ENCODE results near the gene NFIA.
"Not testable (repeated sequence)": the region's sequence is repeated elsewhere in the genome, so short reads cannot be mapped to it uniquely, and the experiment has no call there.

NFIA gene

DNA sequence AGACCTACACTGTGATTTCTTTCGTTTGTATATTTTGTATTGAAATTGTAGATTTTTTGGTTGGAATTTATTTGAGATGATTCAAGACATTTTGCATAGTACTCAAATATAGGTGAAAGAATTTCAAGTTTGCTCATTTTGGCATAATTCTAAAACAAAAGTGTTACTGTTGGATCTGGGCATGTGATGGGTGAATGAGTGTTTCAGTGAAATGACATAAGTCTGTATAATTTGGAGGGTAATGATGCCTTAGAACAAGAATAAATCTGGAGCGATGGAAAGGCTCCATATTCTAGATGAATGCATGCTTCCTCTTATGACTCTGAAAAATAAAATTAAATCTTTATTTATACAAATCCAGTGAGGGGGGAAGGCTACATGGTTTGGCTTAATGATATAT, 41.0 kb downstream of the NFIA start:
- WGBS: 92% methylated on average over 2 of the region's 2 CpGs
- H3K36me3 ChIP-seq (ENCODE audit: insufficient read depth, low read length): no peaks in the 10 kb centered on the region

DNA sequence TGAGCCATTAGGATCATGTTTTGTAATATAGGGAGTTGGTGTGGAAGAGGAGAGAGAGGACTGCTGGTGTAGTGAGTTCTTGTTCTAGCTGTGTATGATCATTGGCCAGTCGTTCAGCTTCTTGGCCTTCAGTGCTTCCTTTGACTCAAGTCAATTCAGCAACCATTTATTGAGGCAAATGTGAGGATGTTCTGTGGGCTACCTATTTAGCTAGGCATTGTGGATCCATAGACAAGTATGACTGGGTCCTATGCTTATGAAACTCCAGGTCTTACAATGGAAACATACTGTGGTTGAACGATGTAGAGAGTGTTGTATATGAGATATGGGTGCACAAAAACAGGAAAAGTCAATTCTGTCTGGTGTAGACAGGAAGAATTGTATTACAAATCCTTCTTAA, 41.7 kb downstream of the NFIA start:
- Histone ChIP-seq H3K4me3 (ENCODE audit: low read length) (no peak overlapping the region), H3K27ac (ENCODE audit: low read depth, low read length) (no peak overlapping the region), H3K27me3 (ENCODE audit: insufficient read depth, low read length) (no peaks in the 10 kb centered on the region), H3K4me1 (ENCODE audit: insufficient read depth, low read length) (peaks cover 8% of the 10 kb centered on the region; the same call in 1 of the 2 replicates), H3K9me3 (ENCODE audit: insufficient read depth, low read depth, low read length) (no peaks in the 10 kb centered on the region), H3K9ac (ENCODE audit: low read depth, low read length) (no peak overlapping the region), H3K36me3 (ENCODE audit: insufficient read depth, low read length) (no peaks in the 10 kb centered on the region)
- WGBS: 89% methylated on average over 2 of the region's 2 CpGs

More for the DNA sequence above, 41.0 kb downstream of the NFIA start:
- Histone ChIP-seq H3K27me3 (ENCODE audit: insufficient read depth, low read length) (no peaks in the 10 kb centered on the region), H3K27ac (ENCODE audit: low read depth, low read length) (no peak overlapping the region), H3K9me3 (ENCODE audit: insufficient read depth, low read depth, low read length) (no peaks in the 10 kb centered on the region), H3K9ac (ENCODE audit: low read depth, low read length) (no peak overlapping the region), H3K4me1 (ENCODE audit: insufficient read depth, low read length) (peaks cover 8% of the 10 kb centered on the region; the same call in 1 of the 2 replicates), H3K4me3 (ENCODE audit: low read length) (no peak overlapping the region)

DNA sequence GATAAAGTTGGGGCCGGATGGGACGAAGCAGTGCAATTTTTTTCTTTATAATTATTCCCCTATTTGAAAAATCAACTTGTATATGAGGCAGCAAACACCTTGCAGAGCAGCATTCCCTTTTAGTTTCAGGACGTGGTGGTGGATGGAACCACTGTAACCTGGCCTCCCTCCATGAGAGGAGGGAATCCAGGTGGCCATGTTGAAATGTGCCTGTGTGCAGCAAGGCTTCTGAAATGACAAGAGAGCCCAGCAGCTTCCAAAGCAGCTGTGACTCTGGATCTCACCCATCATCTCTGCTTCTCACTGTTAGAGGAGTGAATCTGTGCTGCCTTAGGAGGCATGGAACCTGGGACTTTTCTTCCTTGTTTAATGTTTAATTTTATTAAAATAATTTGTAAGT, 42.3 kb downstream of the NFIA start:
- H3K27ac ChIP-seq (ENCODE audit: low read depth, low read length): no peak overlapping the region
- no peaks in the 10 kb centered on the region for H3K27me3 ChIP-seq (ENCODE audit: insufficient read depth, low read length)
- no peaks in the 10 kb centered on the region for H3K9me3 ChIP-seq (ENCODE audit: insufficient read depth, low read depth, low read length)
- H3K9ac ChIP-seq (ENCODE audit: low read depth, low read length): no peak overlapping the region
- 88% methylated on average over 3 of the region's 3 CpGs for WGBS
- H3K4me3 ChIP-seq (ENCODE audit: low read length): no peak overlapping the region
- H3K4me1 ChIP-seq (ENCODE audit: insufficient read depth, low read length): peaks cover 8% of the 10 kb centered on the region; the same call in 1 of the 2 replicates
- no peaks in the 10 kb centered on the region for H3K36me3 ChIP-seq (ENCODE audit: insufficient read depth, low read length)

DNA sequence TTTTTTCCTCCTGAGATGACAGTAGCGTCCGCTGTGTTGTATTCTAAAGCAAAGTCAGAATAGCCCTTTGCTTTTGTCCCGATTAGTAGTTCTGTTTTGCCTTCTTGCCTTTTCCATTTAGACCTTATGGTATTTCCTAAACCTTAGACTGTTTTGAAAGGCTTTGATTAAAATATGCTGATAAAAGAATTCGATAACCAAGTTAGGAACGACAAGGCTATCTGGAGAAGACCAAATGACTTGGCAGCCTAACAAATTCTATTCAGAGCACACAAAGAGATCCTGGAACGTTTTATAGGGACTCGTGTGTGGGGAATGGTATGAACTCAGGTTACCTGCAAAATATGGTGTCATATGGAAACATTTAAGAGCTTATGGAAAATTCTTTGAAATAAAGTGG, 42.9 kb downstream of the NFIA start:
- no peak overlapping the region for H3K27ac ChIP-seq (ENCODE audit: low read depth, low read length)
- 89% methylated on average over 7 of the region's 7 CpGs for WGBS
- H3K4me1 ChIP-seq (ENCODE audit: insufficient read depth, low read length): peaks cover 8% of the 10 kb centered on the region; the same call in 1 of the 2 replicates
- H3K9me3 ChIP-seq (ENCODE audit: insufficient read depth, low read depth, low read length): no peaks in the 10 kb centered on the region
- no peak overlapping the region for H3K4me3 ChIP-seq (ENCODE audit: low read length)
- no peaks in the 10 kb centered on the region for H3K36me3 ChIP-seq (ENCODE audit: insufficient read depth, low read length)
- H3K27me3 ChIP-seq (ENCODE audit: insufficient read depth, low read length): no peaks in the 10 kb centered on the region
- H3K9ac ChIP-seq (ENCODE audit: low read depth, low read length): no peak overlapping the region

DNA sequence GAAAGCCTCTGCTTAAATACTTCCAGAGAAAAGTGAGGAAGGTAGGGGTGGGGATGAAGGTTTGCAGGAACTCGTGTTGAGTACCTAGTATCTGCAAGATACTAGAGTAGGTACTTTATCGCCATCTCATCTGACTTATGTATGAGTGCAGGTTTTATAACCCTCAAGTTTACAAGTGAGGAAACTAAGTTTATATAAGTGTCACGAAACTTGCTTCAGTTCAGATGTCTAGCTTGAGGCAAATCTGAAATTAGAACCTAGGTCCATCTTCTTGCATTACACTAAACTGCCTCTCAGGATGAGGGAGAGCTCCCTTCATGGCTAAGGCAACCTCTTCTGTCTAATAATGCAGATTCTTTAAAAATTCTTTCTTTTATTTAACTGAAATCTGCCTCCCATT, 43.5 kb downstream of the NFIA start:
- Histone ChIP-seq H3K4me3 (ENCODE audit: low read length) (no peak overlapping the region), H3K27ac (ENCODE audit: low read depth, low read length) (no peak overlapping the region), H3K9ac (ENCODE audit: low read depth, low read length) (no peak overlapping the region), H3K4me1 (ENCODE audit: insufficient read depth, low read length) (peaks cover 6% of the 10 kb centered on the region), H3K36me3 (ENCODE audit: insufficient read depth, low read length) (no peaks in the 10 kb centered on the region), H3K27me3 (ENCODE audit: insufficient read depth, low read length) (no peaks in the 10 kb centered on the region), H3K9me3 (ENCODE audit: insufficient read depth, low read depth, low read length) (no peaks in the 10 kb centered on the region)
- 67% methylated on average over 3 of the region's 3 CpGs for WGBS

- H3K9me3 ChIP-seq (ENCODE audit: insufficient read depth, low read depth, low read length); H3K4me1 ChIP-seq (ENCODE audit: insufficient read depth, low read length); H3K9ac ChIP-seq (ENCODE audit: low read depth, low read length); H3K27me3 ChIP-seq (ENCODE audit: insufficient read depth, low read length); H3K36me3 ChIP-seq (ENCODE audit: insufficient read depth, low read length); H3K4me3 ChIP-seq (ENCODE audit: low read length); H3K27ac ChIP-seq (ENCODE audit: low read depth, low read length): not testable (repeated sequence)
- 96% methylated on average over 12 of the region's 12 CpGs for WGBS
These were observed 44.5 kb downstream of the NFIA start for GRCh38 chr1:61126843-61127242.

DNA sequence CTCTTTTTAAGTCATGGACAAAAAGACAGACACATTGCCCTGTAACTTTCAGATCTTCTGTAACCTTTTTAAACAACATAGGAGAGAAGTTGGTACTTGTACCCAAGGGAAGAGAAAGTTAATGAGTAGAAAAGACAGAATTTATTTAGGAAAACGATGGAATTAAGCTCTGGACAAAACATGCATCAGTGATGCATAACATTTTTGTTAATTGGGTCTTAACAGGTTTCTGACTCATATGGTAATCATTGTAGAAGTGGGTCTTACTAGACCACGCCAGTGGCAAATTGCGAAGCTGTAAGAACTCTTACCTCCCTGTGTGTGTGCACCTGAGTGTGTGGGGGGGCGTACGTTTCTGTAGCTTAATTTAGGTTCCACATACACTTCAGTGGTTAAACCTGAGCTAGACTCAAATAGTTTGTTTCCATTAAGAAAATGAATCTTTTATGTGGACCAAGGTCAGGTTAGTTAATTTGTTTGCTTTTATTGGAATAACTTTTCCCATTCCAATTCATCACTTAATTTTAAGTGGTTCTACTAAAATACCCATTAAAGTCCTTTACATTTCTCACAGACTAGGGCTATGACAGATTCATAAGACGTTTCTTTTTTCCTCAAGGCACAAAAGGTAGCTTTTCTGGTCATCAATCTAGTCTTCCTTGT, 48.1 kb downstream of the NFIA start:
- Histone ChIP-seq H3K9ac (ENCODE audit: low read depth, low read length) (no peak overlapping the region), H3K4me1 (ENCODE audit: insufficient read depth, low read length) (no peaks in the 10 kb centered on the region; the same call in 1 of the 2 replicates), H3K36me3 (ENCODE audit: insufficient read depth, low read length) (no peaks in the 10 kb centered on the region), H3K27me3 (ENCODE audit: insufficient read depth, low read length) (no peaks in the 10 kb centered on the region), H3K4me3 (ENCODE audit: low read length) (no peak overlapping the region), H3K27ac (ENCODE audit: low read depth, low read length) (no peak overlapping the region), H3K9me3 (ENCODE audit: insufficient read depth, low read depth, low read length) (no peaks in the 10 kb centered on the region)
- 91% methylated on average over 6 of the region's 6 CpGs for WGBS

- H3K36me3 ChIP-seq (ENCODE audit: insufficient read depth, low read length): no peaks in the 10 kb centered on the region
- no peaks in the 10 kb centered on the region for H3K27me3 ChIP-seq (ENCODE audit: insufficient read depth, low read length)
- no peak overlapping the region for H3K9ac ChIP-seq (ENCODE audit: low read depth, low read length)
- H3K4me3 ChIP-seq (ENCODE audit: low read length): no peak overlapping the region
- no peaks in the 10 kb centered on the region for H3K9me3 ChIP-seq (ENCODE audit: insufficient read depth, low read depth, low read length)
- H3K4me1 ChIP-seq (ENCODE audit: insufficient read depth, low read length): no peaks in the 10 kb centered on the region; the same call in 1 of the 2 replicates
- H3K27ac ChIP-seq (ENCODE audit: low read depth, low read length): no peak overlapping the region
These were observed 48.9 kb downstream of the NFIA start for GRCh38 chr1:61131248-61131647.

DNA sequence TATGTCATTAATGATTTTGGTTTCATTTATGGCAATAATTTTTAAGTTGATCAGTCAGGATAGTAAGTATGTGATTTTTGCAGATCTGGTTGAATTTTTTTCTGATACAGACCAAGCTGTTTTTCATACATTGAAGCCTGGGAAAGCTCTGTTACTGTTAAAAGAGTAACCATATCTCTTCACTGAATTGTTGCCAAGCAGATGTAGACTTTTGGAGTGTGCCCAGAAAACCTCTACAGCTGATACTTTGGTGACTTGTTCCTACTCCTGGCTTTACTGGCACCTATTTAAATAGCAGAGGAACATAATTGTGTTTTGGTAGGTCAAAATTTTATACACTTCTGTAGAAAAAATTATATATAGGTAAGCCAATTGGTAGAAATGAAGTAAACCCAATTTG, 49.4 kb downstream of the NFIA start:
- no peak overlapping the region for H3K27ac ChIP-seq (ENCODE audit: low read depth, low read length)
- no peaks in the 10 kb centered on the region; the same call in 1 of the 2 replicates for H3K4me1 ChIP-seq (ENCODE audit: insufficient read depth, low read length)
- no peak overlapping the region for H3K4me3 ChIP-seq (ENCODE audit: low read length)
- no peaks in the 10 kb centered on the region for H3K9me3 ChIP-seq (ENCODE audit: insufficient read depth, low read depth, low read length)
- no peaks in the 10 kb centered on the region for H3K36me3 ChIP-seq (ENCODE audit: insufficient read depth, low read length)
- no peaks in the 10 kb centered on the region for H3K27me3 ChIP-seq (ENCODE audit: insufficient read depth, low read length)
- no peak overlapping the region for H3K9ac ChIP-seq (ENCODE audit: low read depth, low read length)

DNA sequence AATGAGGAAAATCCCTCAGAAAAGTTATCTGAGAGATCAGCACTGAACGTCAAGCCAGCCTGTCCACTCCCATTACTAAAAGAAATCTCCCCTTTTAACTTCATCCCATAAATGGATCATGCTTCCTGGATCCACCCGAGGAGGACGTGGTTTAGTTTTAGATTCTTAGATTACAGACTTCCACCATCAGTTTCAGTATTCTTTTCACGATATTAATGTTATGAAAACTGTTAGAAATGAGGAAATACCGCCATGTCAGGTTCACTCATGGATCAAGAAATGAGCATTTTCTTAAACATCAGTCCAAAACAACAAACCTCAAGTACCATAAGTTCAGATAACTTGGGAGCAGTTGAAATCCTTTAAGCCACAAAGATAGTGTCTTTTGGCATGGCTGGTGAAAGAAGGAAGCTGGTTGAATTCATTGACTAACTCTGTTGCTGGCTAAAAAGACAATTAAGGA, 49.8 kb downstream of the NFIA start:
- no peak overlapping the region for H3K4me3 ChIP-seq (ENCODE audit: low read length)
- H3K9ac ChIP-seq (ENCODE audit: low read depth, low read length): no peak overlapping the region

GRCh38 chr1:61132645-61133334, 50.4 kb downstream of the NFIA start:
- no peak overlapping the region for H3K4me3 ChIP-seq (ENCODE audit: low read length)
- H3K4me1 ChIP-seq (ENCODE audit: insufficient read depth, low read length): no peaks in the 10 kb centered on the region; the same call in 1 of the 2 replicates
- H3K27ac ChIP-seq (ENCODE audit: low read depth, low read length): no peak overlapping the region
- no peak overlapping the region for H3K9ac ChIP-seq (ENCODE audit: low read depth, low read length)
- H3K9me3 ChIP-seq (ENCODE audit: insufficient read depth, low read depth, low read length): no peaks in the 10 kb centered on the region
- 81% methylated on average over 5 of the region's 6 CpGs for WGBS
- no peaks in the 10 kb centered on the region for H3K27me3 ChIP-seq (ENCODE audit: insufficient read depth, low read length)
- H3K36me3 ChIP-seq (ENCODE audit: insufficient read depth, low read length): no peaks in the 10 kb centered on the region

More for the DNA sequence above, 49.8 kb downstream of the NFIA start:
- H3K27me3 ChIP-seq (ENCODE audit: insufficient read depth, low read length): no peaks in the 10 kb centered on the region
- no peaks in the 10 kb centered on the region; the same call in 1 of the 2 replicates for H3K4me1 ChIP-seq (ENCODE audit: insufficient read depth, low read length)
- H3K27ac ChIP-seq (ENCODE audit: low read depth, low read length): no peak overlapping the region
- H3K36me3 ChIP-seq (ENCODE audit: insufficient read depth, low read length): no peaks in the 10 kb centered on the region
- 97% methylated on average over 4 of the region's 5 CpGs for WGBS
- H3K9me3 ChIP-seq (ENCODE audit: insufficient read depth, low read depth, low read length): no peaks in the 10 kb centered on the region

Data from HUES64 (cell line).